ENCODE data around the gene NRARP. TPM values are rescaled to one million over a fixed set of nuclear protein-coding genes. Genes with fewer than 3 reads are reported as not detected.

Gene NRARP
- total RNA-seq, 1 donor from 2014 or later: 18.7 TPM

DNA sequence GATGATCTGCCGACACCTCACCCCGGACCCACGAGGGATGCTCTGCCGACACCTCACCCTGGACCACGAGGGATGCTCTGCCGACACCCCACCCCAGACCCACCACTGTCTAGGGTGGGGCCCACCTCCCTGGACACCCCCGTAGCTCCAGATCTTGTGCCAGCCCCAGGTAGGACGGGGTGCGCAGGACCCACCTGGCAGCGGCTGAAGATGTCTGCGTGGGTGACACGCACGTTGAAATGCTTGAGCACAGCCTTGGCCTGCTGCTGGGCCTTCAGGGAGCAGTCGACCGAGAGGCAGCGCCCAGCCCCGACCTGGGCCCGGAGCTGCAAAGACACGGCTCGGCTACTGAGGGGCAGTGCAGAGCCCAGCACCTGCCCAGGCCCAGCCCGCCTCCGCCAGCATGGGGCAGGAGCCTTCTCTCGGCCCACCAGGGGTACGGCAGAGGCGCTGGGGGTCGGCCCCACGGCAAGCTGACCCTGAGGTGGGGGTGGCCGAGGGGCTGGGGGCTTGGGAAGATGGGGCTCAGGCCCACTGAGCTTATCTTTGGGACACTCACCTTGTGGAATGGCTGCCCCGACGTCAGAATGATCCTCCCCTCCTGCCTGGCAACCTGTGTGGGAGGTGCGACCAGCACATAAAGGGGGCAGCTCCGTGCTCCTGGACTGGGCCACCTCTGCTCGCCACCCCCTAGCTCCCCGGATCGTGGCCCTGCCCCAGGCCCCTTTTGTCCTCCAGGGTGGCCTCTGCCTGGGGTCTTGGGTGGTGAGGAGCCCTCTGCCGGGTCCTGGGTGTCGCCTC, 21.7 kb upstream of the NRARP start:
- no peak for DNase-seq (ENCODE audit: low read depth in 2 of 2)

DNA sequence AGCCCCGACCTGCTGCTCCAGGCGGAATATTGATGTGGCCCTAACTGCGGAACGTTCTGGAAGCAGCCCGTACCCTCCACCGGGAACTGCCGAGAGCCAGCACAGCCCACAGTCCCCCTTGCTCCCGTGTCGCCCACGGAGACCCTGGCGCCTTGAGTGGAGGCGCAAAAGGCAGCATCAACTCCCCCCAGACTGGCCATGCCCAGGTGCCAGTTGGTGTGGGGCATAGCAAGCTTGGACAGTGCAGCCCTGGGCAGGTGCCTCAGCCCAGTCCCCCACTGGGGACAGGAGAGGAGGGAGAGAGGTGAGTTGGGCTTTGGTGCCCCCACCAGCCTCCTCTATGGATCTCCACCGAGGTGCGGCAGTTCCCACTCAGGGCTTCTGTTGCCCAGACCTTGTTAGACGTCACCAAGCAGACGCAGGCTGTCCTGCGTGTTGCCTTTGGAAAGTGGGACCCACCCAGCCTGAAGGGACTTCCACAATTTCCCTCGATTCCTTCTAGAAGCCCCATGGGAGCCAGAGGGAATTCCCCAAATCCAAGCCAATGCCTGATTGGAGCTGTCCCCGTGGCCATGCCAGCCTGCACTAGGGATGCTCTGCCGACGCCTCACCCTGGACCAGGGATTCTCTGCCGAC, 19.8 kb upstream of the NRARP start:
- DNase-seq (ENCODE audit: low read depth in 2 of 2): no peak

DNA sequence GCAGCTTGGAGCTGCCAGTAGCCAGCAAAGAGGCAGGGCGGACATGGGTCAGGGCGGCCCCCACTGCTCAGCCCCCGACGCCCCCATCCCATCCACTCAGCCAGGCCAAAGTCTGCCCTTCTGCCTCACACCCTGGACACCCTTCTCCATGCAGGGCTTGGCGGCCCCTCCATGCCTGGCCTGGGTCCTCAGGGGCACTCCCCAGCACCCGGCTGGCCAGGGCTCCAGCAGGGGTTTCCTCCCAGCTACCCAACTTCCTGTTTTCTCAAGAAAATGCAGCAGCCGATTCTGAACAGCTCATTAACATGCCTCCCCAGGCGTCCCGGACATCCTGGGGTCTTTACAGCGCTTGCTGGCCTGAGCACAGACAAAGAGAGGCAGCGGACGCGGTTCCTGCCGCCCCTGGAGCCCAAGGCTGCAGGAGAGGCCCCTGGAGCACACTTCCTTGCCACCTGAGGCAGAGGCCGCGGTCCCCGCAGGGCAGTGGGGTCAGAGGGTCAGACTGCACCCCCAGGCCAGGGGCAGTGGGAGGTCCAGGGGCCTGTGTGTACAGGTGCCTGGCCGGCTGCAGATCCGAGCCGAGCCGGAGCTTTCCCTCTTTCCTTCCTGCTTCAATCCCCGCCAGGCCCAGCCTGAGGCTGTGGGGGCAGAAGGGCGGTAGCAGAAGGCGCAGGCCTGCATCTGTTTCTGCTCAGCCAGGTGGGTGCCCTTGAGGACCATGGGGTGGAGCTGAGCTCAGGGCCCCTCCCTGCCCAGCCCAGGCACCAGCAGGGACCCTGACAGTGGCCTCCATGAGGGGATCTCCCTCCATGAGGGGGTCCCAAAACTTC, 18.7 kb upstream of the NRARP start:
- peak; percentile 52 to 89 for DNase-seq (ENCODE audit: low read depth in 2 of 2)

DNA sequence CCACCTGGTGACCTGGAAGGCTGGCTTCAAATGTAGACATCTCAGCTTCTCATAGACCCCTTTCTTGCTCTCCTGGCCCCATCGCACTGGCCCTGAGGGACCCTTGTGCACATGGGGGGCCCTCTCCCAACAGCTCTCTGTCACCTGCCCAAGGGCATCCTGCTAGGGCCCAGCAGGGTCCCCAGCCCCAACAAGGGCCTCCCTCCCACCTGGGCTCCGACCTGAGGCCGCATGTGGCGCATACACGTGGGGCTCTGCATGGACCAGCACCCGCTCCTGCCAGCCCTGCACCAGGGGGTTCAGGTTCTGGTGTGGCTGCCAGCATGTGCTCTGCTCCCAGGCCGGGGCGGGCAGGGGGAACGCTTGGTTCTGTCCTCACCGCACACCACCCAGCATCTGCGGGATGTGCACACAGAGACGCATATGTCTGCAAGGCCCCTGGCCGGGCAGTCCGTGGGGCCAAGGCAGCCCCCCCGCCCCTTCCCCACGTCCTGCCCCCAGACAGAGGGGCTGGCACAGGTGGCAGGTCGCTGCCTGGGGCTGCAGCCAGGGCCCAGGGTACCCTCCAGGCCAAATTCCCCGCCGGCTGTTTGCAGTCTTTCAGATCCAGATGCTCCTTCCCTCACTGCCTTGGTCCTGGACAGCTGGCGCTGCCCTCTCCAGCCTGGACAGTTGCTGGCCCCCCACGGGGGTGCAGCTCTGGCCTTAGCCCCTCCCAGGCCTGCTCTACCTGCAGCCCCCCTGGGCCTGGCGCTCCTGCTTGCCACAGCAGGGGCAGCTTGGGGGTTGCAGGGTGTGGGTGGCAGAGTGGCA, 17.9 kb upstream of the NRARP start:
- DNase-seq (ENCODE audit: low read depth in 2 of 2): no peak

DNA sequence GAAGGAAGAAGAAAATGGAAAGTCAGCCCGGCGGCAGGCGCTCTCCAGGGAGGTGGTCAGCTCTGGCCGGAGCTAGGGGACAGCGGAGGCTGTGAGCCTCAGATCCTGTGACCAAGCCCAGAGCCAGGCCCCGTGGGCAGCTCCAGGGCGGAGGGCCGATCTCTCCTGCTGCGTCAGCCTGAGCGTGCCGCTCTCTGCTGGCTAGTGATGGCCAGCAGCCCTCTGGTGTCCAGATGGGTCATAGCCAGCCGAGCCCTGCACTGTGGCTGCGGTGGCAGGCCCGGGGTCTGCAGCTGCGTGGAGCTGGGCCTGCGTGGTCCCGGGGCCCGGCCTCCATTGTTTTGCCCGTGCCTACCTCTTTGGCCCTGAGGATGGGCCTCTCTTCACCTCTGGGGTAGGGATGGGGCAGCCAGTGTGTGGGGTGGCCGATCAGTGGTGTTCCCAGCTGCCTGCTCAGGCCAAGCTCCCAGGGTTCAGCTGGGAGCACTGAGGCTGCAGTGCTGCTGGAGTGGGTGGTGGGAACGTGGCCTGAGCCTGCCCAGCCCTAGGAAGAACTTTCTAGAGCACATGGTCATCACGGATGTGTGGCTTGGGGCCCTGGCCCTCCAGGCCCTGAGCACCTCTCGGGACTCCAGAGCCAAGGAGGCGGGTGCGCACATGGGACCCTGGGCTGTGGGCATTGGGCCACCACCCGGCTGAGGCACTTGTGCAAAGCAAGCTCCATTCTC, 17.1 kb upstream of the NRARP start:
- peak in 1 of 2 donors; percentile 92 for DNase-seq (ENCODE audit: low read depth in 2 of 2)

DNA sequence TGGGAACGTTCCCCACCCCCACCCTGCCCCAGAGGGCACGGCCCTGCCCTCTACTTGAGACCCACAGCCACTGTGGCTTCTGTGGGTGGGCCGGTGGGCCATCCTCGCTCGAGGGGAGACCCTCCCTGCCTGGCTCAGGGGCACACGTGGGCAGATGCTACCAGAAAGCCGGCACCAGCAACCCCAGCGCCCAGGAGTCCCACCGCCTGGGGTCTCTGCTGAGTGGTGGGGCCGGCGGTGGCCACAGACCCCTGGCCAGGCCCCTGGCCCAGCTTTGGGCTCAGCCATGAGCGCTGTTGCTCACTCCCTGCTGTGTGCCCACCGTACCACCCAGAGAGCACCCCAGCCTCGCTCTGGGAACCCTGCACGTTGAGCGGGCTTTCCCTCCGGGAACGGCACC, 16.5 kb upstream of the NRARP start:
- no peak for DNase-seq (ENCODE audit: low read depth in 2 of 2)

DNA sequence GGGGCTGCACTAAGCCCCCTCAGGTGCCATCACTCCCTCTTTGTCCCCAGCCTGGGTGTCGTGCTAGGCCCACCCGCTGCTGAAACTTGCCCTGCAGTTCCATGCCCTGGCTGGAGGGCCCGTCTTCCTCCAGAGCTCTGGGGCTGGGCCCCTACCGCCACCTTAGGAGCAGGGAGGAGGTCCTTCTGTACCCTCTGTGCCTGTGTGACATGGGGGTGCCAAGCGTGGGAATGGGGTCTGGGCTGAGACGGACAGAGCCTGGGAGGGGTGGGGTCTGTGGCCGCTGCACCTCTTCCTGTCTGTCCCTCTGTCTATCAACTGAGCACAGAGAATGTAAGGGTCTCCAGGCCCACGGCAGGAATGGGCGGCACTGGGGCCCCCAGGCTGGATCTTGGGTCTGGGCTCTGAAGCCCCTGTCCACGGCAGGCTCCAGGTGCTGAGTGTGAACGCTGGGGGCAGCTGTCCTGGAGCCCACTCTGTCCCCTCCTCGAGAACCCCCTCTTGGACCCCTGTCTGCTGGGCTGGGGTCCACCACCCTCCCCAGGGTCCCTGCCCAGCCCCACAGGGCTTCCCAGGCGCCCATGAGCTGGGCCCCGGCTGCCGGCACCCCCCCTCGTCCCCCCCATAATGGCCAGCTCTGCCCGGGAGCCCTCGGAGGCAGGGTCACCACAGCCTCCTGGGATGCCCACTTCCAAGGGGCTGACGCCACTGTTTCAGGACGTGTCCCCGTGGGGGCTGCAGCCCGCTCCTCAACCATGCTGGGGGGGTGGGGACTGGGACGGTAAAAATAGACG, 15.8 kb upstream of the NRARP start:
- no peak for DNase-seq (ENCODE audit: low read depth in 2 of 2)

DNA sequence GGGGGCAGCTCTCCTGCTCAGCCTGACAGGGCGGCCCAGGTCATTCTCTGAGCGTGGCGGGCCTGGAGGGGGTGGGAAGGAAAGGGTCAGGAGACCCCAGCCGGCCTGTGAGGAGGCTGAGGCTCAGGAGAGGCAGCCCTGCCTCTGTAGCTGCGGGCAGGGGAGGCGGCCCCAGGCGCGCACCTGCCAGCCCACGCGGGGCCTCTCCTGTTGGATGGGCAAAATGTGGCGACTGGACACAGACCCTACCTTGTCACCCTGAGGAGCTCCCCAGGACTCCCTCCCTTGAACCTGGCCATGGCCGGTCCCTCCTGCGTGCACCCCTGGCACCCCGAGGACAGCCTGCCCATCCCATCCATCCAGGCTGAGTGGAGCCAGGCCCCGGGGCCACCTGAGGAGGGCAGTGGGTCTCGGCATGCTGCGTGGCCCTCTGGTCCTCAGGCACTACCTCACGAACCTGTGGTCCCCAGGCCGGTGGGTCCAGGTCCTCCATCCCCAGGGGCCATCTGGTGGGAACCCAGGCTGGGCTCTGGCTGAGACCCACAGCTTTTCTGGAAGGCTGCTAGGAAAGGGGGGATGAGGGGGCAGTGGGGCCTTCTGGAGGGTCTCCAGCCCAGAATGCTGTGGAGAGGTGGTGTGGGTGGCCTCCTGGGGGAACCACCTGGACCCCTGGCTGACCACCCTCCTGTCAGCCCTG, 15.1 kb upstream of the NRARP start:
- DNase-seq (ENCODE audit: low read depth in 2 of 2): no peak

DNA sequence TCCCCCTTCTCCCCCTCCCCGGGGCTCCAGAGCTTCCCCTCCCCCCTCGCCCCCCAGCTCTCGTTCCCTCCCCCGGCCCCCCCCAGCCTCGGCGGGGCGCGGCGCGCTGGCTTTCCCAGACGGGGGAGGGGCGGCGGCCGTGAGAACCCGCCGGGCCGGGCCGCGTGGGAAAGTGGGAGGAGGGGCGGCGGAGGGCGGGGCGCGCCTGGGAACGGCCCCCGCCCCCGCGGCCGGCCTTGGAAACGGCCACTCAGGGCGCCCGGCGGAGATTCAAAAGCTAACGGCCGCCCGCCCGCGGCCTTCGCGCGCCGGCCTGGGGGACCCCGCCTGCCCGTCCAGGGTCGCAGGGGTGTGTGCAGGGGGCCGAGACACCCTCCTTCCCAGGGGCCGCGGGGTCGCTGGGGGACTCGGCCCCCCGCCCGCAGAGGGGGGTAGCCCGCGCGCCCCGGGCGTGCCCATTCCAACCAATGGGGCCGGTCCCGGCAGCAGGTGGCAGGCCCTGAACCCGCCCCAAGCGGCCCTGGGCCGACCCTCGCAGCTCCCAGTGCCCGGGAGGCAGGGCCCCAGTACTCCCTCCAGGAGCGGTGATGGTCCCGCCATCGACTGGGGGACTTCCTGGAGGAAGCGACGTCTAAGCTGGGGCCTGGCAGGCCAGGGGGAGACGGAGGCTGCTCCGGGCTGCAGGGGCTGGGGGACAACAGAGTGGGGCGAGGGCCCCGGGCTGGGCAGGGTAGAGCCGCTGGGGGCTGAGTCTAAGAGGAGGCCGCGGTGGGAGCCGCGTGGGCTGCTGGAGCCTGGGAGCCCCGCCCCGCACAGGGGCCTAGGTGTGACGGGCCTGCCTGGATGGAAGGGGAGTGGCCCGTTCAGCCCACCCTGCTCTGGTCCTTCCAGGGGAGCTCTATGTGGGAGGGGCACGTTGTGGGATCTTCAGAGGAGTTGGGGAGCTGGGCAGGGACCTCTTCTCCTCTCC, 14.2 kb upstream of the NRARP start:
- peak; percentile 83 to 84 for DNase-seq (ENCODE audit: low read depth in 2 of 2)

DNA sequence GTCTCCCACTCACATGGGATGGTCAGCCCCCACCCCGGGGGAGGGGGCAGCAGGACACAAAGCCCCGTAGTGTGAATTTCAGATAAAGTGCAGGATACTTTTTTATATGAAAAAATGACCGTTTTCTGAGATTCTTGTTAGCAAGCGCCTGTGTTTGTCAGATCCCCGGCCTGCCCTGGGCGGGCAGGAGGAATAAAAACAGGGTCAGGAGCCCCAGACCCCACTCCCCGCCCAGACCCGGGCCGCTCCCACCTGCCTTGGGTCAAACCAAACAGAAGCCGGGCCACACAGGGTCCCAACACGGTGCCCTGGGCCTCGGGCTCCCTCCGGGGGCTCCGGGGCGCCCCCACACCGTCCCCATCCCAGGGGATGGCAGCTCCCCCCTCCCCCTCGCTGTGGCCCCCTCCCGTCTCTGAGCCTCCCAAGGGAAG, 13.5 kb upstream of the NRARP start:
- DNase-seq (ENCODE audit: low read depth in 2 of 2): peak in 1 of 2 donors; percentile 9

DNA sequence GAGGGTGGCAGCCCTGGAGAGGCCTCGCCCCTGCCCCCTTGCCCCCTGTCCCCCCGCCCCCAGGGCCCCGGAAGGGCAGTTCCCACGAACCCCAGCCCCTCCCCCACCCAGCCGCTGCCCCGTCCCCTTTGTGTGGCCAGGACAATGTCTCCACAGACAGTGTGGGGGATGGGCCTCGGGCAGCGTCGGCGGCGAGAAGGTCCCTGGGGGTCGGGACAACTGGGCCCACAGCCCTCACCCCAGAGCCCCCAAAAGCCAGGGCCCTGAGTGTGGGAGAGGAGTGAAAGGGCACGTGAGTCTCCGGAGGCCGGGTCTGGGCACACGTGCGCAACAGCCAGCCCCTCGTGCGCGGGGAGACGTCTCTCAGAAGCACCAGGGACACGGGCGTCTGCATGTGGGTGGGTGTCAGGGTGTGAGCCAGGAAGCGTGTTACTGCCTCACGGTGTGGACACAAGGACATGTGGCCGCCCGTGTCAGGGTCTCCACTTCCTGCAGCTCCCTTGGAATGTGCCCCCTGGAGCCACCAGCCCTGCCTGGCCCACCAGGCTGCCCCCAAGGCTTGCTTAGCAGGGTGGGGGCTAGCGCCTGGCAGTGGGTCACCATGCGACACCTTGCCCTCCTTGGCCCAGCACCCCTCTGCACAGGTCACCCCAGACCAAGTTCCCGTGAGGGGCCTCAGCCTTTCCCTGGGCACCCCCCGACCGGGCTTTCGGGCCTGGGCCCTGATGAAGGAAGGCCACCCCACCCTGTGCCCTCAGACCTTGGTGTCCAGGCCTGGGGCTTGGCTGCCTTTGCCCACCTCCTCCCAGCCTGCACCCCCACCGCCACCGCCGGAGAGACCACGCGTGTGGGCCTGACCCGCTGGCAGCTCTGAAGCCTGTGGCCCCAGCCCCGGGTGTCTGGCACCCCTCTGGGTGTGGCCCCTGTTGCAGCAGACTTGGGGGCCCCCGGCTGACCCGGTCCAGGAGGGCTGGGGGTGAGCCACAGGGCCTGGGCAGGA, 12.8 kb upstream of the NRARP start:
- DNase-seq (ENCODE audit: low read depth in 2 of 2): peak in 1 of 2 donors; percentile 7

DNA sequence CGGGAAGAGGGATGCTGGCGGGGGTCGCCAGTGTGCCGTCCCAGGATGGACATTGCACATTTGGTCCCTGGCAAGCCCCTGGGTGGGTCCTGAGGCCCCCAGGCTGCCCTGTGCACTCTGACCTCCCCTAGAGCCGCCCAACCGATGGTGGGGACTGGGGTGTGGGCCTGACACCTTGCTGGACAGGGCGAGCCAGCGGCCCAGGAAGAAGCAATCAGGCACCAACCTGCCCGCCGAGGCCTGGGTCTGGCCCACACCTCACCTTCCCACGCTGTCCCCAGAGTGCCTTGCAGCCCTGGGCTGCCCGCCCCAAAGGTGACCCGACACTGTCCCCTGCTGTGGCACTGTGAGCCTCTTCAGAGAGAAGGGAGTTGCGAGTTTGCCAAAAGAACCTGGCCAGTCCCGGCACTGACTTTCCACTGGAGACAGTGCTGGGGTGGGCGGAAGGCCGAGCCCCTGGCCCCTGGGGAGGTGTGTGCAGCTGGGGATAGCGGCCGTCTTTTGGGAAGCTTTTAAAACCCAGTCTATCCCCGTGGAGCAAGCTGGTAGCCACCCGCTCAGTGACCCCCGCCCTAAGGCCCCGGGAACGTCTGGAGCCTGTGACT, 12.0 kb upstream of the NRARP start:
- peak in 1 of 2 donors; percentile 0 for DNase-seq (ENCODE audit: low read depth in 2 of 2)

DNA sequence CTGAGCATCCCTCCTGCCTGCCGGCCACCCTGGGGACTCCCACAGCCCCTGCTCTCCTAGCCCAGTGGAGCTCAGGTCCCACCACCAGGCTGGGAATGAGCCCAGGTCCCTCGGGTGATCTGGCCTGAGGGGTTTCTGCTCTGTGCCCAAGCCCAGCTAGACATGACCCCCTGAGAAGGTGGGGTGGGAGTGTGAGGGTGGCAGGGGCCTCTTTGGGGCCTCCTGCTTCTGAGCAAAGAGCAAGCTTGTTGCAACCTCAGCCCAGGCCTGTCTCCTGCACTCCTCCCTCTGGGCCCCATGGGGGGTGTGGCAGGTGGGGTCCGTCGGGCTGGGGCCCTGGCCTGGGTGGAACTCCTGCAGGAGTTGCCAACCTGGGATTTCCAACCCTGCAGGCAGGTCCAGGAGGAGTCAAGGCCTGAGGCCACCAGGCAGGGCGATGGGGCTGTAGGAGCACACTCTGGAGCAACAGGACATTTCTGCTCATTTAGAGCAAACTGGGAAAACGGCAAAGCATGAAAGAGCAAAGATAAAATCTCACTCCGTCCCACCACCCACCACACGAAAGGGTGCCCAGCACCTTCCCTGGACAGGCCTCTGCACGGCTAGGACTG, 11.4 kb upstream of the NRARP start:
- peak in 1 of 2 donors; percentile 0 for DNase-seq (ENCODE audit: low read depth in 2 of 2)

DNA sequence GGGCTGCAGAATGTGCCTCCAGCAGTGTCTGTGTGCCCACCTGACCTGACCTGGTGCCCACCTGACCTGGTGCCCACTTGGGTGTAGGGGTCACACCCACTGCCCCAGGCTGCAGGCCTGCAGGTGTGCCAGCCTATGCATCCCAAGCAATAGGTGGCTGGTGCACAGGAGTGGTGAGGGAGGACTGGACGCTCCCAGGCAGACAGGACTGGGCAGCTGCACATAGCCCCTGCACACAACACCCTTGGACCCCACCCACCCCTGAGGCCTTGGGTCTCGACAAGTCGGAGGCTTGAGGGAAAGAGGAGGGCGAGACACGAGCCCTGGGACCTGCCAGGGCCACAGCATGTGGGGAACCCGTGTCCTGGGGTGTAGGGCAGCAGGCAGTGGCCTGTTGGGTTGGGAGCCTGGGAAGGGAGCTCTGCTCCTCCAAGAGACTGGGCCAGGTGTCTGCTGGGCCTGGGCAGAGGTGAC, 10.8 kb upstream of the NRARP start:
- DNase-seq (ENCODE audit: low read depth in 2 of 2): no peak

DNA sequence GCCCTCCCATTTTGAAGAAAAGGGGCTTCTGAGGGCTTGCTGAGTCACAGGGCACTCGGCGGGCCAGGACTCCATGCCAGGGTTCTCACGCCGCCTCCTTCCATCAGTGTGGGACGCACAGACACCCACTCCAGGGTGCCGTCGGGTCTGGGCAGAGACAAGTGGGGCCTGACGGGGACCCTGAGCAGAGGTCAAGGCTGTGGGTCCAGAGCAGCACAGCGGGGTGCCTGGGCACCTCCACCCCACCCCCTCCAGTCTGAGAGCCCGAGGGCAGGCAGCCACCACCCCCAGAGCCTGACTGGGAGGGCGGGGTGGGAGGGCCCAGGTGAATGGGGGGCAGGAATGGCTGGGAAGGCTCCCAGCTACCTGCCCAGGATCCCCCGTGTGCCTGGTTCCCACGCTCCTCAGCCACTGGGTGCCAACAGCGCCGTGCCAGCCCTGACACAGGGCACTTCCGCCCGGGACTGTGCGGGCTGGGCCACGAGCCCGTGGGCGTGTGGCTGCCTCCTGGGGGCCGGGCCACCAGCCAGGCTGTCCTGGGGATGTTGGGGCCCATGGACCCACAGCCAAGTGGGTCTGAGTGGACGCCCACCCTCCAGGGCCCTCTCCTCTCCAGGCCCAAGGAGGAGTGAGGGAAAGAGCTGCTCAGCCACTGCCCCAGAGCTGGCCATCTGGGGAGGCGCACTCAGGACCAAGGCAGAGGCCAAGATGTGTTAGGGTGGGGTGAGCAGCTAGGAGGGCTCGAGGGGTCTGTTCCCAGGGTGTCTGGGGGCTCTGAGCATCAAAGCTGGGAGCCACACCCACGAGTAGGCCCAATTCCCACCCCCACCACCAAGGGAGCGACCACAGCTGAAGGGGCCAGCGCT, 10.1 kb upstream of the NRARP start:
- no peak for DNase-seq (ENCODE audit: low read depth in 2 of 2)

All from lung microvascular endothelial cell (primary cell).